ENCODE data around the gene PHKA1. TPM values are rescaled to one million over a fixed set of nuclear protein-coding genes. Genes with fewer than 3 reads are reported as not detected.

PHKA1 gene
- total and polyA plus RNA-seq, 7 donors = 14.7 to 112 (median 54.4) TPM

DNA sequence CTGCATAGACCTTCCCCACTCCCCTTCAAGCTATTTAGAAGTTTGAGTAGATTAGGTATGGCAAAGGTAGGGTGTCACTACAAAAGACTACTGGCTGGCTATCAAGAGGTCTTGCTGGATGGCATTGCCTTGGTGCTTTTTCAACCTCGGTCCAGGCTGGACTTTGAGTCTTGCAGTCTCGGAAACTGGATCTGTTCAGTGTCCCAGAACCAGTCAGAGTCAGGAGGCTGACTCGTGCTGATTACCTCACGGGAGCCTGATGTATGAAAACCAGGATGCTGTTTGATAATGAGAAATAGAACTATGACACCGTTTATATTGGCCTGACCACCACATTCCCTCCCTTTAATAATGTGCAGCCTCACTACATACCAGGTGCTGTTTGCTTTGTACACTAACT lies 2.7 kb upstream of the PHKA1 start:
- no peaks in the 10 kb centered on the region for H3K27me3 ChIP-seq (ENCODE audit: insufficient read depth in 3 of 3, low read length in 2 of 3)
- 31 to 41% (median 39%) methylated on average over 5 of the region's 5 CpGs for WGBS, 3 donors
- ATAC-seq = peak; percentile 14 to 36 (median 23)

DNA sequence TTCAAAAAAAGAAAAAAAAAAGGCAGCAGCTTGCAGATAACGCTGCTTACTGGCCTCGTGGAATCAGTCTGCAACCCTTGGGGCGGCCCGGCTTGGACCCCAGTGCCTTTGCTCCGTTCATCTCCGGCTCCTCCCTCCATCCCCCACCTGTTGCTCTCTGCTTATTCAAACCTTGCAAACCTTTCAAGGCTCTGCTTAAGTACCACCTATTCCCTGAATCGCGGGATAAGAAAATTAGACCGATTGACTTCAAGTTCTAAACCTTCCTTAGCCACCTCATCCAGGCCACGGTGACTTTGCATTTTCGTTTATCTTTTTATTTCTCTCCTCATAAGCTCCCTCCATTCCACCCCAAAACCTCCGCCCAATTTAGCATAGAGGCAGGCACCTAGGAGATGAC lies 1.4 kb upstream of the PHKA1 start:
- Histone ChIP-seq H3K4me3 (no peak overlapping the region), H3K27ac (peak overlapping the region; percentile 19), H3K27me3 (ENCODE audit: insufficient read depth in 3 of 3, low read length in 2 of 3) (no peaks in the 10 kb centered on the region), H3K36me3 (ENCODE audit: insufficient read depth in 1 of 2, low read depth in 1 of 2) (no peaks in the 10 kb centered on the region), H3K9me3 (no peaks in the 10 kb centered on the region), H3K4me1 (no peaks in the 10 kb centered on the region)
- ATAC-seq (no peak), DNase-seq (no peak)
- TF ChIP-seq, protein P1, sequence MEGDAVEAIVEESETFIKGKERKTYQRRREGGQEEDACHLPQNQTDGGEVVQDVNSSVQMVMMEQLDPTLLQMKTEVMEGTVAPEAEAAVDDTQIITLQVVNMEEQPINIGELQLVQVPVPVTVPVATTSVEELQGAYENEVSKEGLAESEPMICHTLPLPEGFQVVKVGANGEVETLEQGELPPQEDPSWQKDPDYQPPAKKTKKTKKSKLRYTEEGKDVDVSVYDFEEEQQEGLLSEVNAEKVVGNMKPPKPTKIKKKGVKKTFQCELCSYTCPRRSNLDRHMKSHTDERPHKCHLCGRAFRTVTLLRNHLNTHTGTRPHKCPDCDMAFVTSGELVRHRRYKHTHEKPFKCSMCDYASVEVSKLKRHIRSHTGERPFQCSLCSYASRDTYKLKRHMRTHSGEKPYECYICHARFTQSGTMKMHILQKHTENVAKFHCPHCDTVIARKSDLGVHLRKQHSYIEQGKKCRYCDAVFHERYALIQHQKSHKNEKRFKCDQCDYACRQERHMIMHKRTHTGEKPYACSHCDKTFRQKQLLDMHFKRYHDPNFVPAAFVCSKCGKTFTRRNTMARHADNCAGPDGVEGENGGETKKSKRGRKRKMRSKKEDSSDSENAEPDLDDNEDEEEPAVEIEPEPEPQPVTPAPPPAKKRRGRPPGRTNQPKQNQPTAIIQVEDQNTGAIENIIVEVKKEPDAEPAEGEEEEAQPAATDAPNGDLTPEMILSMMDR (IDR thresholded peaks at IDR 0.05) = no peak
- intact Hi-C loops (cut with DNase I) = no loop called here
- 68 to 88% (median 85%) methylated on average over 12 of the region's 12 CpGs for WGBS, 3 donors

More for the DNA sequence above, 2.7 kb upstream of the PHKA1 start:
- H3K4me3 ChIP-seq = no peak overlapping the region
- peak in 1 of 2 donors; percentile 50 for DNase-seq
- no peak overlapping the region for H3K27ac ChIP-seq
- TF ChIP-seq, protein P1 (IDR thresholded peaks at IDR 0.05) = no peak
- H3K9me3 ChIP-seq = no peaks in the 10 kb centered on the region
- no peaks in the 10 kb centered on the region for H3K36me3 ChIP-seq (ENCODE audit: insufficient read depth in 1 of 2, low read depth in 1 of 2)
- intact Hi-C loops (cut with DNase I) = no loop called here
- no peaks in the 10 kb centered on the region for H3K4me1 ChIP-seq

DNA sequence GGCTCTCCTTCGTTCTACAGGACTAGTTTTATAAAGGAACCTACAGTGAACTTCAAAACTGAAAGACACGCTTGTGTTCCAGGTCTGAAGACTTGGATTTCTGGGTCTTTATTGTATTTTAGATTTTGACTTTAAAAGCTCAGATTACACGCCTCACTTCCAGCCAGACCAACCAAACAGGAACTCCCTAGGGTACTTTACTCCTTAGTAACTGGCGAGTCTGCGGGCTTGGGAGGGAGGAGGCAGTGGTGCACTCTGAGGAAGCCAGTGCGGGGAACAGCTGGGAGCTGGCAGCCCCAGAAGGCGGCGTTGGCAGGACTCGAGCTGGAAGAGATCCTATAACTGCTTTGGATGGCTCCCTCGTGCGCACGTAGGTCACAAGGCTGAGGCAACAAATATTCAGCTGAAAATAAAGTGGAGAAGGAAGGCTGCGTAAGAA lies 391 bp upstream of the PHKA1 start:
- DNase-seq (peak; percentile 71 to 90), ATAC-seq (peak; percentile 83 to 88 (median 86))
- WGBS, 3 donors = 0 to 27% (median 0%) methylated on average over 9 to 13 of the region's 13 CpGs
- TF ChIP-seq, protein P1 (IDR thresholded peaks at IDR 0.05) = no peak
- no peaks in the 10 kb centered on the region for H3K4me1 ChIP-seq
- H3K9me3 ChIP-seq = no peaks in the 10 kb centered on the region
- peak overlapping the region; percentile 67 for H3K4me3 ChIP-seq
- intact Hi-C loops (cut with DNase I) = no loop called here
- H3K27me3 ChIP-seq (ENCODE audit: insufficient read depth in 3 of 3, low read length in 2 of 3) = no peaks in the 10 kb centered on the region
- H3K27ac ChIP-seq = peak overlapping the region; percentile 76
- no peaks in the 10 kb centered on the region for H3K36me3 ChIP-seq (ENCODE audit: insufficient read depth in 1 of 2, low read depth in 1 of 2)

DNA sequence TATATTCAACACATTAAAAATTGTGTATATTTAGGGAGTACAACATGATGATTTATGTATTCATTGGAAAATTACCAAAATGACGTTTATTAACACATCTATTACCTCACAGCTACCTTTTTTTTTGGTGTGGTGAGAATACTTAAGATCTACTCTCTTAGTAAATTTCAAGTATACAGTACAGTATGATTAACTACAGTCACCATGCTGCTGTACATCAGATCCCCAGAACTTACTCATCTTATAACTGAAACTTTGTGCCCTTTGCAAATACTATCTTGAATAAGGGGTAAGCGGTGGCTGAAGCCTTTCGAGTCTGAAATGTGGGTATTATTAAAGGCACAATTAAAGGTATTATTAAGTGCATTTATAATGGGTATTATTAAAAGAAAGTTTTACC lies 976 bp downstream of the PHKA1 start:
- ATAC-seq = no peak

More for the DNA sequence above, 976 bp downstream of the PHKA1 start:
- intact Hi-C loops (cut with DNase I) = no loop called here
- Histone ChIP-seq H3K27me3 (ENCODE audit: insufficient read depth in 3 of 3, low read length in 2 of 3) (no peaks in the 10 kb centered on the region), H3K27ac (peak overlapping the region; percentile 76), H3K9me3 (no peaks in the 10 kb centered on the region), H3K4me1 (no peaks in the 10 kb centered on the region), H3K4me3 (peak overlapping the region; percentile 67), H3K36me3 (ENCODE audit: insufficient read depth in 1 of 2, low read depth in 1 of 2) (no peaks in the 10 kb centered on the region)
- WGBS, 3 donors = 14 to 41% (median 40%) methylated on average over 3 of the region's 3 CpGs
- DNase-seq = no peak
- TF ChIP-seq, protein P1 (IDR thresholded peaks at IDR 0.05) = no peak

Measured in psoas muscle (tissue), 8 donors.